VCaP (cell line): Measurements from ENCODE around the gene ANKRD13B.

Source experiments
- H3K27ac ChIP-seq: fragments of 450-650 bp; 2 replicates; pipeline ENCODE4 v1.5.1; 2017
- CTCF ChIP-seq: fragments of 450-650 bp; conservative IDR thresholded peaks from 2 replicates; pipeline ENCODE4 v1.5.1; 2017; ENCODE audit warnings: mild to moderate bottlenecking, moderate library complexity

ANKRD13B gene

GRCh38 chr17:29570521-29570920 lies 22.4 kb upstream of the ANKRD13B start:
- peak overlapping the region; percentile 89 for H3K27ac ChIP-seq
- TF ChIP-seq CTCF = no peak

- peak overlapping the region; percentile 89; the same call in 1 of the 2 replicates for H3K27ac ChIP-seq
- TF ChIP-seq CTCF = no peak
Observed at GRCh38 chr17:29571486-29571882, 21.4 kb upstream of the ANKRD13B start.

- no peak for TF ChIP-seq CTCF
- H3K27ac ChIP-seq = peak overlapping the region; percentile 89; the same call in 1 of the 2 replicates
Observed at GRCh38 chr17:29571883-29572681, 20.9 kb upstream of the ANKRD13B start.

GRCh38 chr17:29572691-29573557 lies 20.0 kb upstream of the ANKRD13B start:
- TF ChIP-seq CTCF = peak; percentile 24; the same call in 1 of the 2 replicates
- no peak overlapping the region for H3K27ac ChIP-seq

GRCh38 chr17:29573558-29573869 lies 19.4 kb upstream of the ANKRD13B start:
- no peak overlapping the region for H3K27ac ChIP-seq

GRCh38 chr17:29573871-29574731 lies 18.8 kb upstream of the ANKRD13B start:
- H3K27ac ChIP-seq = no peak overlapping the region
- no peak for TF ChIP-seq CTCF

More at GRCh38 chr17:29573558-29573869, 19.4 kb upstream of the ANKRD13B start:
- TF ChIP-seq CTCF = no peak
